A673 (cell line): ENCODE measurements around the gene APCDD1L. TPM values are rescaled to one million over a fixed set of nuclear protein-coding genes. Genes with fewer than 3 reads are reported as not detected.

Source experiments
- BruUV-seq: library from RNA; stranded (reverse); fragments of 400-500 nt; replicated peaks from 2 replicates; lab custom pipeline; 2021; lab: Mats Ljungman, UMichigan
- CTCF ChIA-PET: fragments of 300-600 bp; sonication (Branson Sonifier 250); formaldehyde crosslinking; loops from one replicate; lab custom pipeline; 2022; ENCODE audit warnings: antibody characterized with exemption; lab: Charles Lee
- POLR2A ChIA-PET: fragments of 300-600 bp; sonication (Branson Sonifier 250); formaldehyde crosslinking; loops from one replicate; lab custom pipeline; 2022; ENCODE audit warnings: antibody characterized with exemption; ENCODE audit not compliant: low non-redundant PET; lab: Charles Lee
- DNase-seq: peaks from one replicate; pipeline ENCODE4 v3.0.0-alpha.2; 2015; ENCODE audit warnings: low spot score
- H3K27ac ChIP-seq: fragments of 200-600 bp; sonication (generic); 2 replicates; pipeline ENCODE4 v1.5.1; 2016; ENCODE audit warnings: mixed run types, low read depth, mild to moderate bottlenecking, mixed read lengths, antibody characterized with exemption, low read length; ENCODE audit not compliant: poor library complexity, severe bottlenecking
- H3K27me3 ChIP-seq: fragments of 200-600 bp; sonication (generic); replicated peaks from 2 replicates; pipeline ENCODE4 v1.6.1; 2017; ENCODE audit warnings: mixed run types, low read depth, mild to moderate bottlenecking, mixed read lengths, antibody characterized with exemption, low read length; ENCODE audit not compliant: insufficient read depth, poor library complexity
- H3K36me3 ChIP-seq: fragments of 200-600 bp; sonication (generic); 2 replicates; pipeline ENCODE4 v1.6.1; 2016; ENCODE audit warnings: mixed run types, mild to moderate bottlenecking, mixed read lengths, antibody characterized with exemption, low read length; ENCODE audit not compliant: insufficient read depth, poor library complexity, severe bottlenecking
- H3K4me1 ChIP-seq: fragments of 200-600 bp; sonication (generic); 2 replicates; pipeline ENCODE4 v1.6.1; 2017; ENCODE audit warnings: mixed run types, mild to moderate bottlenecking, mixed read lengths, antibody characterized with exemption, low read length; ENCODE audit not compliant: insufficient read depth, poor library complexity, severe bottlenecking
- H3K4me3 ChIP-seq: fragments of 200-600 bp; sonication (generic); 2 replicates; pipeline ENCODE4 v1.5.1; 2016; ENCODE audit warnings: low read depth, mixed run types, mild to moderate bottlenecking, mixed read lengths, low read length; ENCODE audit not compliant: poor library complexity, severe bottlenecking
- H3K9me3 ChIP-seq: fragments of 200-600 bp; sonication (generic); 2 replicates; pipeline ENCODE4 v1.6.1; 2016; ENCODE audit warnings: mixed run types, low read depth, mild to moderate bottlenecking, mixed read lengths, antibody characterized with exemption, low read length; ENCODE audit not compliant: poor library complexity, severe bottlenecking
- CTCF ChIP-seq: fragments of 300-800, 200-600 bp; sonication (generic); conservative IDR thresholded peaks from 2 replicates; pipeline ENCODE4 v1.5.1; 2017; ENCODE audit warnings: low read depth, mild to moderate bottlenecking, antibody characterized with exemption, low read length, moderate library complexity, mixed read lengths
- EZH2 ChIP-seq: fragments of 200-600 bp; sonication (generic); IDR thresholded peaks from 2 replicates; pipeline ENCODE4 v1.6.1; 2017; ENCODE audit warnings: borderline replicate concordance, low read depth, mild to moderate bottlenecking, mixed read lengths, antibody characterized with exemption, low read length; ENCODE audit not compliant: poor library complexity, severe bottlenecking
- intact Hi-C: fragments of 100-400 bp; cut with micrococcal nuclease; formaldehyde crosslinking; loops from one replicate; pipeline ENCODE4 v1.10.0; 2022; ENCODE audit not compliant: unreplicated experiment
- total RNA-seq: library from RNA; stranded (reverse); gene quantifications from 2 replicates; pipeline ENCODE4 v1.2.3, GENCODE V29; 2021

Gene APCDD1L
- total RNA-seq, 1 experiment from 2014 or later: not detected

- TF ChIP-seq CTCF: no peak
- no peak for TF ChIP-seq EZH2
- Histone ChIP-seq H3K27me3 (no peaks in the 10 kb centered on the region), H3K4me3 (no peak overlapping the region), H3K36me3 (no peaks in the 10 kb centered on the region), H3K9me3 (peaks cover 23% of the 10 kb centered on the region), H3K4me1 (no peaks in the 10 kb centered on the region), H3K27ac (no peak overlapping the region)
- BruUV-seq: no TSS peak
- ChIA-PET POLR2A (no interaction called here), CTCF (no interaction called here)
- DNase-seq: no peak
- intact Hi-C loops: loop anchor here (5.0 kb wide), 2 partner anchors 169 to 369 kb away; partner anchors contain the start of genes GNAS, GNAS-AS1 and STX16
These were observed 32.1 kb downstream of the APCDD1L start for GRCh38 chr20:58483051-58483450.

GRCh38 chr20:58482416-58482815 is 32.8 kb downstream of the APCDD1L start:
- no peaks in the 10 kb centered on the region for H3K36me3 ChIP-seq
- BruUV-seq: no TSS peak
- no peak for DNase-seq

GRCh38 chr20:58481481-58482021 is 33.6 kb downstream of the APCDD1L start:
- H3K27me3 ChIP-seq: no peaks in the 10 kb centered on the region
- no peak overlapping the region for H3K4me3 ChIP-seq
- ChIA-PET CTCF (interaction anchor here (0.6 to 1.4 kb wide), 4 partner anchors 18 to 359 kb away, joined by 3 to 10 read pairs (median 4); partner anchors contain the start of gene STX16), POLR2A (no interaction called here)
- no peaks in the 10 kb centered on the region for H3K4me1 ChIP-seq
- intact Hi-C loops: loop anchor here (5.0 kb wide), 2 partner anchors 171 to 371 kb away; partner anchors contain the start of genes GNAS, GNAS-AS1 and STX16
- H3K27ac ChIP-seq: no peak overlapping the region
- DNase-seq: peak; percentile 61
- TF ChIP-seq EZH2: no peak
- TF ChIP-seq CTCF: peak; percentile 78
- BruUV-seq: no TSS peak
- no peaks in the 10 kb centered on the region for H3K36me3 ChIP-seq
- peaks cover 17% of the 10 kb centered on the region for H3K9me3 ChIP-seq

More at GRCh38 chr20:58482416-58482815, 32.8 kb downstream of the APCDD1L start:
- Histone ChIP-seq H3K27ac (no peak overlapping the region), H3K27me3 (no peaks in the 10 kb centered on the region), H3K4me1 (no peaks in the 10 kb centered on the region), H3K4me3 (no peak overlapping the region), H3K9me3 (peaks cover 24% of the 10 kb centered on the region)
- ChIA-PET POLR2A (no interaction called here), CTCF (interaction anchor here (0.6 kb wide), 1 partner anchor 19 kb away, joined by 3 read pairs; no protein-coding TSS in a partner anchor)
- TF ChIP-seq CTCF (no peak), EZH2 (no peak)
- intact Hi-C loops: loop anchor here (5.0 kb wide), 2 partner anchors 170 to 370 kb away; partner anchors contain the start of genes GNAS, GNAS-AS1 and STX16
